GM12878 (cell line): ENCODE data around the gene NFATC3.

Experiments used
- BHLHE40 ChIP-seq, 2 experiments: fragments of 450-650 bp in 1 of 2; IDR thresholded peaks; 2 replicates each; pipeline ENCODE4 v1.6.1; 2011 to 2017; ENCODE audit warnings: low read depth in 2 of 2, borderline replicate concordance in 1 of 2, improper control_type of control experiment in 1 of 2, low read length in 1 of 2, mild to moderate bottlenecking in 1 of 2
- CREB1 ChIP-seq: IDR thresholded peaks from 2 replicates; pipeline ENCODE4 v1.6.1; 2012; ENCODE audit warnings: low read depth, mild to moderate bottlenecking, inconsistent platforms
- E2F4 ChIP-seq: IDR thresholded peaks from 2 replicates; pipeline ENCODE4 v1.6.1; 2012; ENCODE audit warnings: low read depth, low read length, improper control_type of control experiment
- IKZF1 ChIP-seq: fragments of 450-650 bp; conservative IDR thresholded peaks from 2 replicates; pipeline ENCODE4 v1.6.1; 2017; ENCODE audit warnings: antibody characterized with exemption, mild to moderate bottlenecking
- MEF2B ChIP-seq: fragments of 450-650 bp; IDR thresholded peaks from 2 replicates; pipeline ENCODE4 v1.6.1; 2018; ENCODE audit warnings: mild to moderate bottlenecking, moderate library complexity; ENCODE audit not compliant: partially characterized antibody, poor library complexity, severe bottlenecking
- POLR2A ChIP-seq: IDR thresholded peaks from 2 replicates; pipeline ENCODE4 v1.6.1; 2011; ENCODE audit warnings: low read depth, mild to moderate bottlenecking, low read length
- RELB ChIP-seq: fragments of 450-650 bp; IDR thresholded peaks from 2 replicates; pipeline ENCODE4 v1.6.1; 2017; ENCODE audit warnings: low read depth, mild to moderate bottlenecking, moderate library complexity
- SREBF1 ChIP-seq: IDR thresholded peaks from 2 replicates; pipeline ENCODE4 v1.6.1; 2012; ENCODE audit warnings: mild to moderate bottlenecking, low read length
- USF1 ChIP-seq: IDR thresholded peaks from 2 replicates; pipeline ENCODE4 v1.6.1; 2011; ENCODE audit warnings: borderline replicate concordance, low read depth, mild to moderate bottlenecking, moderate library complexity, mixed read lengths, low read length; ENCODE audit not compliant: insufficient read depth; ENCODE audit errors: extremely low read length
- ZNF274 ChIP-seq: IDR thresholded peaks from one replicate; pipeline ENCODE4 v1.8.0; 2011; ENCODE audit not compliant: insufficient read length, insufficient read depth
- ZNF687 ChIP-seq: fragments of 450-650 bp; IDR thresholded peaks from 2 replicates; pipeline ENCODE4 v1.6.1; 2017; ENCODE audit warnings: mild to moderate bottlenecking, moderate library complexity
- TF ChIP-seq, protein P1 (sequence below), 3 experiments: IDR thresholded peaks in 2 of 3; conservative IDR thresholded peaks in 1 of 3; 2 replicates each; pipeline ENCODE4 v1.5.1; 2011; ENCODE audit warnings: low read depth in 3 of 3, low read length in 3 of 3, mild to moderate bottlenecking in 3 of 3, control low read depth in 2 of 3, moderate library complexity in 2 of 3, inconsistent platforms in 1 of 3, mixed read lengths in 1 of 3; ENCODE audit not compliant: control insufficient read depth in 2 of 3, insufficient read depth in 1 of 3; ENCODE audit errors: extremely low read depth in 1 of 3

GRCh38 chr16:68190081-68190480 is 104.9 kb downstream of the NFATC3 start:
- TF ChIP-seq SREBF1: no peak
- TF ChIP-seq, protein P1, sequence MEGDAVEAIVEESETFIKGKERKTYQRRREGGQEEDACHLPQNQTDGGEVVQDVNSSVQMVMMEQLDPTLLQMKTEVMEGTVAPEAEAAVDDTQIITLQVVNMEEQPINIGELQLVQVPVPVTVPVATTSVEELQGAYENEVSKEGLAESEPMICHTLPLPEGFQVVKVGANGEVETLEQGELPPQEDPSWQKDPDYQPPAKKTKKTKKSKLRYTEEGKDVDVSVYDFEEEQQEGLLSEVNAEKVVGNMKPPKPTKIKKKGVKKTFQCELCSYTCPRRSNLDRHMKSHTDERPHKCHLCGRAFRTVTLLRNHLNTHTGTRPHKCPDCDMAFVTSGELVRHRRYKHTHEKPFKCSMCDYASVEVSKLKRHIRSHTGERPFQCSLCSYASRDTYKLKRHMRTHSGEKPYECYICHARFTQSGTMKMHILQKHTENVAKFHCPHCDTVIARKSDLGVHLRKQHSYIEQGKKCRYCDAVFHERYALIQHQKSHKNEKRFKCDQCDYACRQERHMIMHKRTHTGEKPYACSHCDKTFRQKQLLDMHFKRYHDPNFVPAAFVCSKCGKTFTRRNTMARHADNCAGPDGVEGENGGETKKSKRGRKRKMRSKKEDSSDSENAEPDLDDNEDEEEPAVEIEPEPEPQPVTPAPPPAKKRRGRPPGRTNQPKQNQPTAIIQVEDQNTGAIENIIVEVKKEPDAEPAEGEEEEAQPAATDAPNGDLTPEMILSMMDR (IDR thresholded peaks at IDR 0.05 in 2 of 3, conservative IDR thresholded peaks at IDR 0.05 in 1 of 3; ENCODE audit: control insufficient read depth in 2 of 3, extremely low read depth in 1 of 3, insufficient read depth in 1 of 3, low read depth in 3 of 3, low read length in 3 of 3): no peak
- TF ChIP-seq USF1: no peak
- no peak for TF ChIP-seq ZNF687
- no peak for TF ChIP-seq RELB
- no peak for TF ChIP-seq POLR2A
- TF ChIP-seq ZNF274: no peak
- TF ChIP-seq CREB1: no peak
- TF ChIP-seq MEF2B: no peak
- TF ChIP-seq BHLHE40 (IDR thresholded peaks at IDR 0.05; ENCODE audit: borderline replicate concordance in 1 of 2, low read depth in 2 of 2, low read length in 1 of 2): no peak
- TF ChIP-seq IKZF1: no peak
- no peak for TF ChIP-seq E2F4
